Measurements from ENCODE around the gene LRRC26.

DNA sequence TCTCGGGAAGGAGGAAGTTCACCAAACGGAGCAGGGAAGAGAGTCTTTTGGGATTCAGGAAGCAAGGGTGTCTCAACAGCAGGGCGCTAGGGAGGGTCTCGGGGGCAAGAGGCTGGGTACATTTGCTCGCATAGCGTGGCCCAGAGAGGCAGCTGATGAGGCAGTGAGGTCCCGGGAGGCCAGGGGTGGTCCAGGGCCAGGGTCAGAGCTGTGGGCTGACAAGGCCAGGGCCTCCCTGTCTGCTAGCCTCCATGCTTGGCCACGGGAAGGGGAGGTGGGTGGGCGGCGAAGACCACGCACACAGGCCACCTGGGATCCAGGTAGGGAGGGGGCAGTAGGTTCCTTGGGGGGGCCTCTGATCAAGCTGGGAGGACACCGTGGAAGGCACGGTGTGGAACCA lies 41.7 kb upstream of the LRRC26 start:
- TF ChIP-seq, protein P1, sequence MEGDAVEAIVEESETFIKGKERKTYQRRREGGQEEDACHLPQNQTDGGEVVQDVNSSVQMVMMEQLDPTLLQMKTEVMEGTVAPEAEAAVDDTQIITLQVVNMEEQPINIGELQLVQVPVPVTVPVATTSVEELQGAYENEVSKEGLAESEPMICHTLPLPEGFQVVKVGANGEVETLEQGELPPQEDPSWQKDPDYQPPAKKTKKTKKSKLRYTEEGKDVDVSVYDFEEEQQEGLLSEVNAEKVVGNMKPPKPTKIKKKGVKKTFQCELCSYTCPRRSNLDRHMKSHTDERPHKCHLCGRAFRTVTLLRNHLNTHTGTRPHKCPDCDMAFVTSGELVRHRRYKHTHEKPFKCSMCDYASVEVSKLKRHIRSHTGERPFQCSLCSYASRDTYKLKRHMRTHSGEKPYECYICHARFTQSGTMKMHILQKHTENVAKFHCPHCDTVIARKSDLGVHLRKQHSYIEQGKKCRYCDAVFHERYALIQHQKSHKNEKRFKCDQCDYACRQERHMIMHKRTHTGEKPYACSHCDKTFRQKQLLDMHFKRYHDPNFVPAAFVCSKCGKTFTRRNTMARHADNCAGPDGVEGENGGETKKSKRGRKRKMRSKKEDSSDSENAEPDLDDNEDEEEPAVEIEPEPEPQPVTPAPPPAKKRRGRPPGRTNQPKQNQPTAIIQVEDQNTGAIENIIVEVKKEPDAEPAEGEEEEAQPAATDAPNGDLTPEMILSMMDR (IDR thresholded peaks at IDR 0.05), result no peak
- no peak for TF ChIP-seq POLR2A (IDR thresholded peaks at IDR 0.05)
